Inflammatory macrophage treated with lipopolysaccharide for 4 hours (primary cell): ENCODE data around the gene MYH11.
"Not testable (repeated sequence)": the region's sequence is repeated elsewhere in the genome, so short reads cannot be mapped to it uniquely, and the experiment has no call there.

ENCODE experiments used
- DNase-seq: peaks from one replicate; pipeline ENCODE4 v3.0.0-alpha.2; 2020

Gene MYH11

DNA sequence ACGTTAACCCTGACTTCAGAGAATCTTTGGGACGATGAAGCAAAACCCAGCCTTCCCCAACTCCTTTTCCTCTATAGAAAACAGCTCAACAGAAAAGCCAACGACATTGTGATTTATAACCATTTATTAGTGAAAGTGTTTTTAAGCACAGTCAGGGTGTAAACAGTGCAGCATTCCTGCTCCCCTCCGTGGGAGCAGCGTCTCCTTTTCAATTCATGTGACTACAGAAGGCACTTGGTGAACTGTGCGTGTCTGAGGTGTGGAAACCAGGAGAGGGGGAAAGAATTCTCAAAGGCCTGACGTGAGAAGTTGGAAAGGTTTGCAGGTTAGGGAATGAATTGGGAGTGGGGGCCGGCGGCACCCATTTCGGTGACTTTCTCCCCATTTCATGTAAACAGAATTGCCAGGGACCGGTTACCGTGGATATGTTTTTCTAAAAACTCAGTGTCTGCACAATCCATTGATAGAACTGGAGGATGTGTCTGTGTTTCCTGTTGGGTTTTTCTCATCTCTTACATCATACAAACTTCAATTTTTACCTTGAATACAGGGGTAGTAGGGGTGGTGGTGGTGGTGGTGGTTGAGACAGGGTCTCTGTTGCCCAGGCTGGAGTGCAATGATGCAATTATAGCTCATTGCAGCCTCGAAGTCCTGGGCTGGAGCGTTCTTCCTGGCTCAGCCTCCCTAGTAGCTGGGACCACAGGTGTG lies 153.6 kb downstream of the MYH11 start:
- no peak for DNase-seq

DNA sequence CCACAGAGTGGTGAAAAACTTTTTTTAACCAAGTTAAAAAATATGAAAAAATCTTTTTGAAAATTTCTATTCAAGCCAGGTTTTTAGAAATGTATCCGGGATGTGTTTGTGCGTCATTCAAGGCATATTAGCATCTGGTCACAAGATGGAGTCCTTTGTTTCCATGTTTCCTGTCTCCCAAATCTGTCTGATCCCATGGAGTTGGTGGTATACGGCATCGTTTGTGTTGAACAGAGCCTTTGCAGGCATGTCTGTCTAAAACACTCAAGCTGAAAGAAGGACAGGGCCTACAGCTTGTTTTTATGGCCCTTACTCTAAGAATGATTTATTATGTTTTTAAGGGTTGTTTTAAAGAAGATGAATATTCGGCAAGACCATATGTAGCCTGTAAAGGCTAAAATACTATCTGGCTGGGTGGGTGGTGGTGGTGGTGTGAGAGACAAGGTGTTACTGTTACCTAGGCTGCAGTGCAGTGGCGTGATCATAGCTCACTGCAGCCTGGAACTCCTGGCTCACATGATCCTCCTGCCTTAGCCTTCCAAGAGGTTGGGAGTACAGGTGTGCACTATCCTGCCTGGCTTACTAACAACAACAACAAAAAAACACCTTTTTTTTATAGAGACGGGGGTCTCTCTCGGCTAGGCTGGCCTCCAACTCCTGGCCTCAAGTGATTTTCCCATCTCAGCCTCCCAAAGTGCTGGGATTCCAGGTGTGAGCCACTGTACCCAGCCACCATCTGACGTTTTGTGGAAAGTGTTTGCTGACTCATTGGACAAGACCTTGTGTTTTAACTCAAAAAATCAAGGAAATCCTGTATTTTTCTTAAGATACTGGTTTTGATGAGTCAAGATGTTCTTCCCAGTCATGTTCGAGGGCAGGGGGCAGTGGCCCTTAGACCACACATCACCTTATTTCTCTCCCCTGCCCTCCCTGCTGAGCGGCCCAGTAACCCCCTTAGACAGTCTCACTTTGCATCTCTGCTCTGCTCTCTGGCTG lies 154.6 kb downstream of the MYH11 start:
- DNase-seq = no peak

DNA sequence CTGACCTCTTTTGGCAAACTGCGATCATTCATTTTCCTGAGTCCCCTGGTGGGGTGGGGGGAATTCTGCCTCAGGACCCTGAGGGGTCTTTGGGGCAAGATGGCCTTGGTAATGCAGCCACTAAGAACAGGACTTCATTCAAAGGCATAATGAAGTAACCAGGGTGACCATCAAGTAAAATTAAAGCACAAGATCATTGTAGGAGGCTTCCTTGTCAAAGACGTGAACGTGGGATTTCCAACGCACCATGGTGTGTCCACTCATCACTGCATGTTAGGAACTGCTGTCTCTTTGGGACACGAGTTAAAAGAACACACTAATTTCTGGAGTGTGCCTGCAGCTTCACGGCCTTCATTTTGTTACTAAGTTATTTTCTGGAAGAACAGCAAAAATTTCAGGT lies 155.5 kb downstream of the MYH11 start:
- DNase-seq = no peak

DNA sequence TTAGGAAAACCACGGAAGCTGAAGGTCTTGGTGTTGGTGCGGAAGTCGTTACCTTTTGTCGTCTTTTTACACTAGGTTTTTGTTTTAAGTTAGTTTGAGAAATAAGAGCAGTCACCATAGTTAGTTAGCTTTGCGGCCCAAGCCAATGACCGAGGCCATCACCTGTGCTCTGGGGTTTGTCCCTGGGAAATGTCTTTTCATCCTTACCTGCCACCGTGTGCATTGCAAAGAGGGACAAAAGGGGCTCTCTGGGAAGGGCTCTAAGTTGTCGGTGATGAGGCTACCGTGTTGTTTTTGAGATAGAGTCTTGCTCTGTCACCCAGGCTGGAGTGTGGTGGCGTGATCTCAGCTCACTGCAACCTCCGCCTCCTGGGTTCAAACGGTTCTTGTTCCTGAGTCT lies 157.0 kb downstream of the MYH11 start:
- DNase-seq = no peak

DNA sequence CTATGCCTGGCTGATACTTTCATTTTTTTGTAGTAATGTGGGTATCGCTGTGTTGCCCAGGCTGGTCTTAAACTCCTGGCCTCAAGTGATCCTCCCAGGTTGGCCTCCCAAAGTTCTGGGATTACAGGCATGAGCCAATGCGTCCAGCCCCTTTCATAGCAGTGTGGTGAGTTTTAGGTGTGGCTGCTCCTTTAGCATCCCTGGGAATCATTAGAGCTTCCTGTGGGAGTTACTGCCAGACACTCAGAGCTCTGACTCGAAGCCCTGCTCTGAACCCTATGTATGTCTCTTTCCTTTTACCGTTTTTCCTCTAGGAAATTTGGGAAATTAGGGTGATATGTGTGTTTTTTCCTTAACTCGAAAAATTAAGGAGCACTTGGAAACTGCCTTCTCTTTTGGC lies 162.3 kb downstream of the MYH11 start:
- no peak for DNase-seq

DNA sequence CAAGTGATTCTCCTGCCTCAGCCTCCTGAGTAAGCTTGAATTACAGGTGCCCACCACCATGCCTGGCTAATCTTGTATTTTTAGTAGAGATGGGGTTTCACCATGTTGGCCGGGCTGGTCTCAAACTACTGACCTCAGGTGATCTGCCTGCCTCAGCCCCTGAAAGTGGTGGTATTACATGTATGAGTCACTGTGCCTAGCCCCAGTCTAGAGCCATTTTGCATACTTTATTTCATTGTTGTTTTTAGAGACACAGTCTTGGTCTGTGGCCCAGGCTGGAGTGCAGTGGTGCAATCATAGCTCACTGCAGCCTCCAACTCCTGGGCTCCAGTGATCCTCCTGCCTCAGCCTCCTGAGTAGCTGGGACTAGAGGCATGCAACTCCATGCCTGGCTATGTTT lies 164.3 kb downstream of the MYH11 start:
- DNase-seq = not testable (repeated sequence)

DNA sequence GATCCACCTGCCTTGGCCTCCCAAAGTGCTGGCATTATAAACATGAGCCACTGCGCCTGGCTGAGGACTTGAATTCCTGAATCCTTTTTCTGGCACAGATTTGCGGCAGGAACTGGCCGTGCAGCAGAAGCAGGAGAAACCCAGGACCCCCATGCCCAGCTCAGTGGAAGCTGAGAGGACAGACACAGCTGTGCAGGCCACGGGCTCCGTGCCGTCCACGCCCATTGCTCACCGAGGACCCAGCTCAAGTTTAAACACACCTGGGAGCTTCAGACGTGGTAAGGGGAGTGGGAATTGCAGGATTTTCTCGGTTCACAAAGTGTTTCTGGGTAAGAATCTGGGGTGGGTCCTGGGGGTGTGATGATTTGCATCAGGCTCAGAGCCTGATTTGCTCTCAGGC lies 165.8 kb downstream of the MYH11 start:
- no peak for DNase-seq

DNA sequence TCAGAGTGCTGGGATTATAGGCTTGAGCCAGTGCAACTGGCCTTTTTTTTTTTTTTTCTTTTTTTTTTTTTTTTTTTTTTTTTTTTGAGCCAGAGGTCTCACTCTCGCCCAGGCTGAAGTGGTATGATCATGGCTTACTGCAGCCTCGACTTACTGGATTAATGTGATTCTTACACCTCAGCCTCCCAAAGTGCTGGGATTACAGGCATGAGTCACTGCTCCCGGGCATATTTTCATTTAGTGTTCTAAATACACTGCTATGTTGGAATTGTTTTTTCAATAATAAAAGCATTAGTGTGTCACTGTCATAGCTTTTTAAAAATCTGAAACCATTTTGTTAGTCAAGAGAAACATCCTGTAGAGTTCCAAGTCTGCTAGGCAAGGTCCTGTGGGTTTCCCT lies 166.5 kb downstream of the MYH11 start:
- DNase-seq = no peak

DNA sequence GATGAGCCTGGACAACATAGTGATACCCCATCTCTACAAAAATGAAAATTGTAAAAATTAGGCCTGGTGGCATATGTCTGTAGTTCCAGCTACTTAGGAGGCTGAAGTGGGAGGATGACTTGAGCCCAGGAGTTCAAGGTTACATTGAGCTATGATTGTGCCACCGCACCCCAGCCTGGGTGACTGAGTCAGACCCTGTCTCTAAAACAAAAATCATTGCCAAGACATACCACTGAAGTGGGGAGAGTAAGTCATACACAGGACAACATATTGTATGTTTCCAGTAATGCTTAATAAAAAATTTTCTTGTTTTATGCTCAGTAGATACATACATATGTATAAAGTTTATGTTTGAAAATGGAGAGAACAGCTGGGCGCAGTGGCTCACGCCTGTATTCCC lies 167.5 kb downstream of the MYH11 start:
- no peak for DNase-seq

DNA sequence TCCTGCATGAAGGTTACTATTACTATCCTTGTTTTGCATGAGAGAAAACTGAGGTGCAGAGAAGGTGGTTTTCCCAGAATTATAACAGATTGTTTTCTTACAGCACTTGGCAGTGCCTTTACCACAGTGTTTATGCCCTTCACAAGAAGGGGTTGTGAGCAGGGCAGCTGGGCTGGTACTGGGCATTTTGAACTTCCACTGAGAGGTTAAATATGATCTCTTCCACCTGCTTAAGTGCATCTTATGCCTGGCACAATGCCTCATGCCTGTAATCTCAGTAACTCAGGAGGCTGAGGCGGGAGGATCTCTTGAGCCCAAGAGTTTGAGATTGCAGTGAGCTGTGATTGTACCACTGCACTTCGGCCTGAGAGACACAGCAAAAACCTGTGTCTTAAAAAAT lies 170.5 kb downstream of the MYH11 start:
- no peak for DNase-seq

DNA sequence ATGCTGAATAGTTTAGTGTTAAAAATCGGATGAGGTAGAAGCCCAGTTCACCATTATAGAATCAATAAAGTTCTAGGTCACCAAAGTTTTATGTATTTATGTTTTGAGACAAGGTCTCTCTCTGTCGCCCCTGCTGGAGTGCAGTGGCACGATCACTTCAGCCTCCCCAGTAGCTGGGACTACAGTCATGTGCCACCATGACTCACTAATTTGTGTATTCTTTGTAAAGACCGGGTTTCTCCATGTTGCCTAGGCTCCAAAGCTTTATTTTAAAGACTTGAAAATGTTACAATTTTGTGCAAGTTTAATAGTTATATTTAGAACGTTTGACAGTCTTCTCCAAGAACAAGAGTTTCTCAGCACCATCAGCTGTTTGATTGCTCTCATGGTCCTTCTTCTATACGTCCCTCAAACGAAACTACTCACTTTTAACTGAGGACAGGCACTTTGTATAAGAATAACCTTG lies 174.7 kb downstream of the MYH11 start:
- peak; percentile 89 for DNase-seq

DNA sequence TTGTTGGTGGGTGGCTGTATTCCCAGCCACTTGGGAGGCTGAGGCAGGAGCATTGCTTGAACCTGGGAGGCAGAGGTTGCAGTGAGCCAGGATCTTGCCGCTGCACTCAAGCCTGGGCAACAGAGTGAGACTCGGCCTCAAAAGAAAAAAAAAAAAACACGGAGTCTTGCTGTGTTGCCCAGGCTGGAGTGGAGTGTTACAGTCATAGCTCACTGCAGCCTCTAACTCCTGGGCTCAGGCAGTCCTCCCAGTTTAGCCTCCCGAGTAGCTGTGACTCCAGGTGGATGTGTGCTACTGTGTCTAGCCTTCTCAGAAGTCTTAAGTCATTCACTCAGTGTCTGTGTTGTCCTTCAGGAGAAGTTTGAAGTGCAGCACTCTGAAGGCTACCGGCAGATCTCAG lies 179.4 kb downstream of the MYH11 start:
- no peak for DNase-seq

DNA sequence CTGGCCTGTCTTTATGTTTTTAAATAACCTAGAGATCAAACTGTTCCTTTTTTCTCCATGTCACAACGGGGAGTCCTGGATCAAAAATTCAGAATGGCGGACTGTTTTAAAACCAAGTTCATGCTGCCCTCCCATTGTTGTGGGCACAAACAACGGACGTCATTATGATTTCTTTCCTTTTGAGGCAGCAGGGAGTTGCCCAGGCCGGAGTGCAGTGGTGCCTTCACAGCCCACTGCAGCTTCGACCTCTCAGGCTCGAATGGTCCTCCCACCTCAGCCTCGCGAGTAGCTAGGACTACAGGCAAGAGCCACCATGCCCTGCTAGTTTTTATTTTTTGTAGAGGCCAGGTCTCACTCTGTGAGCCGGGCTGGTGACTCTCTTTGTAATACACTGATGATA lies 180.3 kb downstream of the MYH11 start:
- no peak for DNase-seq

DNA sequence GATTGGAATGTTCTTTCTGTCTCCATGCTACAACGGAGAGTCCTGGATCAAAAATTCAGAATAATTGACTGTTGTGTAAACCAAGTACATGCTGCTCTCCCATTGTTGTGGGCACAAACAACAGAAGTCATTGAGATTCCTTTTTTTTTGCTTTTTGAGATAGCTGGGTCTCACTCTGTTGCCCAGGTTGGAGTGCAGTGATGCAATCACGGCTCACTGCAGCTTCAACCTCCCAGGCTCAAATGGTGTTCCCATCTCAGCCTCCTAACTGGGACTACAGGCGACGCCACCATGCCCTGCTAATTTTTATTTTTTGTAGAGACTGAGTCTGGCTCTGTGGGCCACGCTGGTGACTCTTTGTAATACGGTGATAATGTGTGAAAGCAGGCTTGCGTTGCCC lies 182.3 kb downstream of the MYH11 start:
- DNase-seq = no peak

DNA sequence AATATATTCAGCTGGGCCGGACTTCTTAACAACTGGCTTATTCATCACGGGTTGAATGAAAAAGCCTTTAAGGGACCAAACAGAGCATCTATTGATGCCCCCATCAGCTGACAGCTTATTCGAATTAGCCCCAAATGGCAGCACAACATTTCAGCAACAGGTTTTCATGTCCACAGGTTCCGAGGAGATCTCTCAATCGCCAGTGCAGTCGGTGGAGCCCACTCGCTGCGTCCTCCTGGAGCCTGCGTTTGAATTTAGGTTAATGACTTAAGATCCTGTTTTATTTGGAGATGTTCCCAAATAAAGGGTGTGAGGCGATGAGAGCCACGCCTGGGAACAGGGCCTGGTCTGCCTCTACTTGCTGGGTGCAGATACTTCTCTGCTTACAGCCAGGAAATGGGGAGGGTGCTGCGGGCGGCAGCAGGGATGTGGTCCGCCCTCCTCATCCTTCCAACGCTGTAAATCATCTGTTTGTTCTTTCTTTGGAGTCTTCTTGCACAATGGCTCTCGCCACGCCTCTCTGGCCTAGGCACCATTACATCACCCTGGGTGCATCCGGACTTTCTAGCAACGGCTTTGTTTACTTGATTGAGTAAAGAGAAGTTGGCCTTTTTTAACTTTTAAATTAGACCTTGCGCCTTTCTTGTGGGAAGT lies 184.2 kb downstream of the MYH11 start:
- DNase-seq = peak; percentile 95

DNA sequence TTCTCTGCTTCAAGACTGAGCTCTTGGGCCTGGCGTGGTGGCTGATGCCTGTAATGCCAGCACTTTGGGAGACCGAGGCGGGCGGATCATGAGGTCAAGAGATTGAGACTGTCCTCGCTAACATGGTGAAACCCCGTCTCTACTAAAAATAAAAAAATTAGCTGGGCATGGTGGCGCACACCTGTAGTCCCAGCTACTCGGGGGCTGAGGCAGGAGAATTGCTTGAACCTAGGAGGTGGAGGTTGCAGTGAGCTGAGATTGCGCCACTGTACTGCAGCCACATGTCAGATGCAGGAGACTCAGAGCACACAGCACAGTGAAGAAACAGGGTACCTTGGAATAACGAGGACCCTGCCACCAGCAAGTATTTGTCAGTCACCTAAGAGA lies 184.7 kb downstream of the MYH11 start:
- not testable (repeated sequence) for DNase-seq

DNA sequence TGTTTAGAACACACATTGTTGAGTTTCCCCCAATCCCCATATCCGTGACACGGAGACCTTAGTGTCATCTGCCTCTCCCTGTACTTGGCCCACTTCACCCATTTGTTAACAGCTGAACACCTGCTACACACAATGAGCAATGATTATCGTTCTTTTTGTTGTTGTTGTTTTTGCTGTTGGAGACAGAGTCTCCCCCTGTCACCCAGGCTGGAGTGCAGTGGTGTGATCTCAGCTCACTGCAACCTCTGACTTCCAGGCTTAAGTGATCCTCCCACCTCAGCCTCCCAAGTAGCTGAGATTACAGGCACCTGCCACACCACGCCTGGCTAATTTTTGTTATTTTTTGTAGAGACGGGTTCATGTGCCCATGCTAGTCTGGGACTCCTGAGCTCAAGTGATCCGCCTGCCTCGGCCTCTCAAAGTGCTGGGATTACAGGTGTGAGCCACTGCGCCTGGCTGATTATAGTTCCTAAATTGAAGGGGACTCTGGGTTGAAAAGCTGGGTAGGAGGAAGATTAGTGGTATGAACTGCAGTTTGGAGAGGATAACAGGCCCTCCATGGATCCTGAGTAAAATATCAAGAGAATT lies 185.2 kb downstream of the MYH11 start:
- DNase-seq = no peak

DNA sequence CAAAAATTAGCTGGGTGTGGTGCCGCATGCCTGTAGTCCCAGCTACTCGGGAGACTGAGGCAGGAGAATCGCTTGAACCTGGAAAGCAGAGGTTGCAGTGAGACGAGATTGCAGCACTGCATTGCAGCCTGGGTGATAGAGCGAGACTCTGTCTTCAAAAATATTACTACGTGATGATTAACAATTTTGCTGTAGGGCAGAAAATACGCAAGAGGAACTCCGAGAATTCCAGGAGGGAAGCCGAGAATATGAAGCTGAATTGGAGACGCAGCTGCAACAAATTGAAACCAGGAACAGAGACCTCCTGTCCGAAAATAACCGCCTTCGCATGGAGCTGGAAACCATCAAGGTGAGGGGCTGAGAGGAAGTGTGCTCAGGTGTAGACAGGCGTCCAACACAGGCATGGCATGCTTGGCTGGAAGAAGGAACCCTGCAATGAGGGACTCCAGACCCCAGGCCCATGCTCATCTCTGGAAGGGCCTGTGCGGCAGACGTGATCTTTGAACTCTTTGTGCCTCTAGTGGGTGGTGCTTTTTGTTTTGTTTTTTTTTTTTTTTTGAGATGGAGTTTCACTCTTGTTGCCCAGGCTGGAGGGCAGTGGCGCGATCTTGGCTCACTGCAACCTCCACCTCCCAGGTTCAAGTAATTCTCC lies 189.6 kb downstream of the MYH11 start:
- DNase-seq = no peak

DNA sequence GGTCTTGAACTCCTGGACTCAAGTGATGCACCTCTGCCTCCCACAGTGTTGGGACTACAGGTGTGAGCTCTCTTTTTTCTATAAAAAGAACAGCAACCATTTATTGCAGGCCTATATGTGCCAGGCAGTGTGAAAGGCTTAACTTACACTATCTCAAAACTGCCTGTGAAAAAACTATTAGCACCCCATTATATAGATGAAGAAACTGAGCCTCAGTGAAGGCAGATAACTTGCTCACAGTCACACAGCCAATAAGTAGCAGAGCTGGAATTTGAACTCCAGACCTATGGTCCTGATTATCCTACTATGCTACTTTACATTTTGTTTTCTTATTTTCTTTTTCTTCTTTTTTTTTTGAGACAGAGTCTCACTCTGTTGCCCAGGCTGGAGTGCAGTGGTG lies 191.7 kb downstream of the MYH11 start:
- DNase-seq = no peak

DNA sequence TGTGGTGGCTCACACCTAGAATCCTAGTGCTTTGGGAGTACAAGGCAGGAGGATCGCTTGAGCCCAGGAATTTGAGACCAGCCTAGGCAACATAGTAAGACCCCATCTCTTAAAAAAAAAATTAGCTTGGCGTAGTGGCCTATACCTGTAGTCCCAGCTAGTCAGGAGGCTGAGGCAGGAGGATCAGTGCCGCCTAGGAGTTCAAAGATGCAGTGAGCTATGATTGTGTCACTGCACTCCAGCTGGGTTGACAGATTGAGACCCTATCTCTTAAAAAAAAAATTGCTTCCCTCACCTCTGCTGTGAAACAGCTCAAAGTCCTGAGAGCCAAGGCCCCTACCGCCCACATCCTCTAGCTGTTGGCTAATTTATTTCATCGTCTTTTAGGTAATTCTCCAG lies 196.6 kb downstream of the MYH11 start:
- DNase-seq = no peak

DNA sequence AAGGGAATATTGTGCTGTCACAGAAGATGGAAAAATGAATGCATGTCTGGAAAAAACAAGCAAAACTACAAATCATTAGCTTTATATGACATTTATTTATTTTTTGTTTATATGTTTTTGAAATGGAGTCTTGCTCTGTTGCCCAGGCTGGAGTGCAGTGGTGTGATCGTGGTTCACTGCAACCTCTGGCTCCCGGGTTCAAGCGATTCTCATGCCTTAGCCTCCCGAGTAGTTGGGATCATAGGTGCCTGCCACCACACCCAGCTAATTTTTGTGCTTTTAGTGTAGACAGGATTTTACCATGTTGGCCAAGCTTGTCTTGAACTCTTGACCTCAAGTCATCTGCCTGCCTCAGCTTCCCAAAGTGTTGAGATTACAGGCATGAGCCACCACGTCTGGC lies 198.3 kb downstream of the MYH11 start:
- DNase-seq = no peak

DNA sequence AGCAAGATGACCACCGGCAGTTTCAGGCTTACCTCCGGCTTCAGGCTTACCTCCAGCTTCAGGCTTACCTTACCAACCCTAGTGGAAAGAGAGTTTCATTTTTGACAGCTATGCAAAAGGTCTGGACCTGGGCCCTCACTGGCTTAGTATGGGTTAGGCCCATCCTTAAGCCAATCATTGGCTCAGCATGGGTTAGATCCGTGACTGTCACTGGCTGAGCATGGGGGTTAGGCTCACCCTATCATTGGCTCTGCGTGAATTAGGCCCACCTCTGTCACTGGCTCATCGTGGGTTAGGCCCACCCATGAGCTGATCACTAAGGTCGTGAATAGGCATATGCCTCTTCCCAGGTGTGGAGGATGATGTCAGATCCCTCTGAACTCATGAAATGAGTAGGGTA lies 198.7 kb downstream of the MYH11 start:
- no peak for DNase-seq

DNA sequence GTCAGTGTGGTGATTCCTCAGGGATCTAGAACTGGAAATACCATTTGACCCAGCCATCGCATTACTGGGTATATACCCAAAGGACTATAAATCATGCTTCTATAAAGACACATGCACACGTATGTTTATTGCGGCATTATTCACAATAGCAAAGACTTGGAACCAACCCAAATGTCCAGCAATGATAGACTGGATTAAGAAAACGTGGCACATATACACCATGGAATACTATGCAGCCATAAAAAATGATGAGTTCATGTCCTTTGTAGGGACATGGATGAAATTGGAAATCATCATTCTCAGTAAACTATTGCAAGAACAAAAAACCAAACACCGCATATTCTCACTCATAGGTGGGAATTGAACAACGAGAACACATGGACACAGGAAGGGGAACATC lies 201.3 kb downstream of the MYH11 start:
- DNase-seq = not testable (repeated sequence)
